MM.1S (cell line): ENCODE data around the gene PIGR.

Source experiments
- EZH2 ChIP-seq: fragments of 300-600 bp; sonication (generic); optimal IDR thresholded peaks from 2 replicates; pipeline ENCODE3; 2017; ENCODE audit warnings: low read depth, mild to moderate bottlenecking, antibody characterized with exemption, low read length, mixed read lengths
- EZH2phosphoT487 ChIP-seq: fragments of 300-600 bp; sonication (generic); IDR thresholded peaks from 2 replicates; pipeline ENCODE4 v1.6.1; 2018; ENCODE audit warnings: antibody characterized with exemption, low read length
- TF ChIP-seq, protein P1 (sequence below): fragments of 300-600 bp; sonication (generic); IDR thresholded peaks from 2 replicates; pipeline ENCODE4 v1.5.1; 2016; ENCODE audit warnings: antibody characterized with exemption, low read length, mixed read lengths

DNA sequence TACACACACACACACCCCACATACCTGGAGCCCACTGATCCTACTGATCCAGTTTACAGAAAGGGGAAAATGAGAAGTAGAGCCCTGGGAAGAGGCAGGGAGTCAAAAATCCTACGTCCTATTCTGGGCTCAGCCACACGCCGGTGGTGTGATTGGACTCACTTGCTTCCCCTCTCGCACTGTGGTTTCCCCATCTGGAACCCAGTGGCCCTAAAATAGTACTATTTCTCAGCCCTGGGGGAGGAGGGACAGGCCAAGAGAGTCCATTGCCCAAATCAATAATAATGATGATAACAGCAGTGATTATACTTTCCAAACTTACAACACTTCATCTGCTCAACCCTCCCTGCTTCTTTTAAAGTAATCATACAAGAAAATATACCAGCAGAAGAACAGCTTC lies 2.9 kb upstream of the PIGR start:
- TF ChIP-seq, protein P1, sequence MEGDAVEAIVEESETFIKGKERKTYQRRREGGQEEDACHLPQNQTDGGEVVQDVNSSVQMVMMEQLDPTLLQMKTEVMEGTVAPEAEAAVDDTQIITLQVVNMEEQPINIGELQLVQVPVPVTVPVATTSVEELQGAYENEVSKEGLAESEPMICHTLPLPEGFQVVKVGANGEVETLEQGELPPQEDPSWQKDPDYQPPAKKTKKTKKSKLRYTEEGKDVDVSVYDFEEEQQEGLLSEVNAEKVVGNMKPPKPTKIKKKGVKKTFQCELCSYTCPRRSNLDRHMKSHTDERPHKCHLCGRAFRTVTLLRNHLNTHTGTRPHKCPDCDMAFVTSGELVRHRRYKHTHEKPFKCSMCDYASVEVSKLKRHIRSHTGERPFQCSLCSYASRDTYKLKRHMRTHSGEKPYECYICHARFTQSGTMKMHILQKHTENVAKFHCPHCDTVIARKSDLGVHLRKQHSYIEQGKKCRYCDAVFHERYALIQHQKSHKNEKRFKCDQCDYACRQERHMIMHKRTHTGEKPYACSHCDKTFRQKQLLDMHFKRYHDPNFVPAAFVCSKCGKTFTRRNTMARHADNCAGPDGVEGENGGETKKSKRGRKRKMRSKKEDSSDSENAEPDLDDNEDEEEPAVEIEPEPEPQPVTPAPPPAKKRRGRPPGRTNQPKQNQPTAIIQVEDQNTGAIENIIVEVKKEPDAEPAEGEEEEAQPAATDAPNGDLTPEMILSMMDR = no peak
- TF ChIP-seq EZH2phosphoT487 (no peak), EZH2 (no peak)
